MM.1S (cell line): ENCODE measurements around the gene KDM4F.

Experiments
- DNase-seq: peaks from one replicate; pipeline ENCODE4 v3.0.0-alpha.2; 2015
- H2AFZ ChIP-seq: fragments of 300-600 bp; sonication (generic); 2 replicates; pipeline ENCODE4 v1.6.0; 2016; ENCODE audit warnings: antibody characterized with exemption, low read length
- H3F3A ChIP-seq: fragments of 300-600 bp; sonication (generic); 2 replicates; pipeline ENCODE4 v1.6.1; 2016; ENCODE audit warnings: mild to moderate bottlenecking, antibody characterized with exemption, low read length, moderate library complexity, mixed read lengths; ENCODE audit not compliant: insufficient read depth
- H3K27ac ChIP-seq: fragments of 300-600 bp; sonication (generic); 2 replicates; pipeline ENCODE4 v1.5.1; 2016; ENCODE audit warnings: mild to moderate bottlenecking, low read length
- H3K27me3 ChIP-seq: fragments of 300-600 bp; sonication (generic); replicated peaks from 2 replicates; pipeline ENCODE4 v1.6.0; 2016; ENCODE audit warnings: low read length; ENCODE audit not compliant: insufficient read depth
- H3K36me3 ChIP-seq: fragments of 300-600 bp; sonication (generic); replicated peaks from 2 replicates; pipeline ENCODE4 v1.6.1; 2016; ENCODE audit warnings: mild to moderate bottlenecking, low read length, mixed read lengths; ENCODE audit not compliant: insufficient read depth
- H3K4me1 ChIP-seq: fragments of 300-600 bp; sonication (generic); 2 replicates; pipeline ENCODE4 v1.6.1; 2016; ENCODE audit warnings: low read length, mixed read lengths
- H3K4me2 ChIP-seq: fragments of 300-600 bp; sonication (generic); 2 replicates; pipeline ENCODE4 v1.6.0; 2016; ENCODE audit warnings: low read depth, low read length
- H3K4me3 ChIP-seq: fragments of 300-600 bp; sonication (generic); 2 replicates; pipeline ENCODE4 v1.5.1; 2016; ENCODE audit warnings: low read length, mixed read lengths
- H3K79me2 ChIP-seq: fragments of 300-600 bp; sonication (generic); 2 replicates; pipeline ENCODE4 v1.6.1; 2016; ENCODE audit warnings: mixed run types, low read length, mixed read lengths
- H3K9ac ChIP-seq: fragments of 300-600 bp; sonication (generic); 2 replicates; pipeline ENCODE4 v1.6.1; 2016; ENCODE audit warnings: low read length, mixed read lengths
- H3K9me2 ChIP-seq: fragments of 300-600 bp; sonication (generic); replicated peaks from 2 replicates; pipeline ENCODE4 v1.6.1; 2016; ENCODE audit warnings: mild to moderate bottlenecking, low read length, mixed read lengths; ENCODE audit not compliant: insufficient read depth
- H3K9me3 ChIP-seq: fragments of 300-600 bp; sonication (generic); replicated peaks from 2 replicates; pipeline ENCODE4 v1.6.1; 2016; ENCODE audit warnings: mild to moderate bottlenecking, low read length, mixed read lengths; ENCODE audit not compliant: insufficient read depth
- H4K20me1 ChIP-seq: fragments of 300-600 bp; sonication (generic); 2 replicates; pipeline ENCODE4 v1.6.1; 2016; ENCODE audit warnings: mild to moderate bottlenecking, low read length, moderate library complexity, mixed read lengths; ENCODE audit not compliant: insufficient read depth
- EZH2 ChIP-seq: fragments of 300-600 bp; sonication (generic); optimal IDR thresholded peaks from 2 replicates; pipeline ENCODE3; 2017; ENCODE audit warnings: low read depth, mild to moderate bottlenecking, antibody characterized with exemption, low read length, mixed read lengths
- EZH2phosphoT487 ChIP-seq: fragments of 300-600 bp; sonication (generic); IDR thresholded peaks from 2 replicates; pipeline ENCODE4 v1.6.1; 2018; ENCODE audit warnings: antibody characterized with exemption, low read length
- TF ChIP-seq, protein P1 (sequence below): fragments of 300-600 bp; sonication (generic); IDR thresholded peaks from 2 replicates; pipeline ENCODE4 v1.5.1; 2016; ENCODE audit warnings: antibody characterized with exemption, low read length, mixed read lengths

Gene KDM4F

DNA sequence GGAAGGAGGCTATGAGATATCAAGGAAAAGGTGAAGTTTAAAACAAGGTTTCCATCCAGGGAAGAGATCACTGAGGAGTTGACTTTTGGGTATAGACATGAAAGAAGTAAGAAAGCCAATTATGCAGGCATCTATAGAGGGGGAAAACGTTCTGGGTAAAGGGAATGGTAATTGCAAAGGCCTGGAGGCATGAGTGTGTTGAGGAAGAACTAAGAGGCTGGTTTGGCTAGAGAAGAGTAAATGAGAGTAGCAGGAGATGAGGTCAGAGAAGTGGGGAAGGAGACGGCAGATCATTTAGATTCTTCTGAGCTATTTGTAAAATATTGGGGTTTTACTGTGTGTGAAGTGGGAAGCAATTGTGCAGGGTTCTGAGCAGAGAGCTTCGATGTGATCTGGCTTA is 48.0 kb downstream of the KDM4F start:
- no peak for DNase-seq
- no peaks in the 10 kb centered on the region for H3F3A ChIP-seq
- H3K36me3 ChIP-seq: no peaks in the 10 kb centered on the region
- H3K4me3 ChIP-seq: no peak overlapping the region
- H3K9me2 ChIP-seq: no peaks in the 10 kb centered on the region
- no peak overlapping the region for H3K27ac ChIP-seq
- H3K27me3 ChIP-seq: 0 out of 2 replicates have a peak, but pooled peaks cover 3% of the 10 kb centered on the region
- H3K4me2 ChIP-seq: no peak overlapping the region
- H3K9ac ChIP-seq: no peak overlapping the region
- H3K9me3 ChIP-seq: no peaks in the 10 kb centered on the region
- no peak overlapping the region for H2AFZ ChIP-seq
- H3K79me2 ChIP-seq: no peaks in the 10 kb centered on the region
- no peaks in the 10 kb centered on the region; the same call in 1 of the 2 replicates for H4K20me1 ChIP-seq
- TF ChIP-seq EZH2 (no peak), EZH2phosphoT487 (no peak)
- TF ChIP-seq, protein P1, sequence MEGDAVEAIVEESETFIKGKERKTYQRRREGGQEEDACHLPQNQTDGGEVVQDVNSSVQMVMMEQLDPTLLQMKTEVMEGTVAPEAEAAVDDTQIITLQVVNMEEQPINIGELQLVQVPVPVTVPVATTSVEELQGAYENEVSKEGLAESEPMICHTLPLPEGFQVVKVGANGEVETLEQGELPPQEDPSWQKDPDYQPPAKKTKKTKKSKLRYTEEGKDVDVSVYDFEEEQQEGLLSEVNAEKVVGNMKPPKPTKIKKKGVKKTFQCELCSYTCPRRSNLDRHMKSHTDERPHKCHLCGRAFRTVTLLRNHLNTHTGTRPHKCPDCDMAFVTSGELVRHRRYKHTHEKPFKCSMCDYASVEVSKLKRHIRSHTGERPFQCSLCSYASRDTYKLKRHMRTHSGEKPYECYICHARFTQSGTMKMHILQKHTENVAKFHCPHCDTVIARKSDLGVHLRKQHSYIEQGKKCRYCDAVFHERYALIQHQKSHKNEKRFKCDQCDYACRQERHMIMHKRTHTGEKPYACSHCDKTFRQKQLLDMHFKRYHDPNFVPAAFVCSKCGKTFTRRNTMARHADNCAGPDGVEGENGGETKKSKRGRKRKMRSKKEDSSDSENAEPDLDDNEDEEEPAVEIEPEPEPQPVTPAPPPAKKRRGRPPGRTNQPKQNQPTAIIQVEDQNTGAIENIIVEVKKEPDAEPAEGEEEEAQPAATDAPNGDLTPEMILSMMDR: no peak
- peaks cover 13% of the 10 kb centered on the region for H3K4me1 ChIP-seq

DNA sequence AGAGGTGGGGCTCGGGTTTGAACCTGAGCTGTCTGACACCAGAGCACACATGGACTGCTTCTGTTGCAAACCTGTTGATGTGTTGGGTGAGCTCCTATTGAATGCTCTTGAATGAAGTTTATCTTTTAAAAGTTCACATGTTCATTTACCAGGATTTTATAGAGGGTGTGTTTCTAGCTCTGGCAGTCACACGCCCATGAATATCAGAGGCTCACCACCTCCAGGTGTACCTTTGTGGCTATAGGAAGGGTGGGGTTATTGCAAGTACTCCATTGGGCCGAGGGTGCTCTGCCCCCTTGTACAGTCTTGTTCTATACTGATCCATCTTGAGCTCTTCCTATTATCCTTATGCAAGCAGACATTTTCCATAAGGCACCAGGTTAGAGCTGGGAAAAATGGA is 49.6 kb downstream of the KDM4F start:
- Histone ChIP-seq H4K20me1 (no peaks in the 10 kb centered on the region; the same call in 1 of the 2 replicates), H3K4me2 (no peak overlapping the region), H3K36me3 (no peaks in the 10 kb centered on the region), H3K9me2 (no peaks in the 10 kb centered on the region), H3K27me3 (0 out of 2 replicates have a peak, but pooled peaks cover 3% of the 10 kb centered on the region), H3K4me3 (no peak overlapping the region), H3K4me1 (peaks cover 5% of the 10 kb centered on the region; the same call in 1 of the 2 replicates), H3K9ac (no peak overlapping the region), H3K9me3 (no peaks in the 10 kb centered on the region), H3K79me2 (no peaks in the 10 kb centered on the region), H3F3A (no peaks in the 10 kb centered on the region), H2AFZ (no peak overlapping the region), H3K27ac (no peak overlapping the region)
- TF ChIP-seq, protein P1: no peak
- TF ChIP-seq EZH2phosphoT487 (no peak), EZH2 (no peak)
- no peak for DNase-seq

- Histone ChIP-seq H3K79me2 (no peaks in the 10 kb centered on the region), H3K9ac (no peak overlapping the region), H3K36me3 (no peaks in the 10 kb centered on the region), H4K20me1 (no peaks in the 10 kb centered on the region; the same call in 1 of the 2 replicates), H3K4me2 (no peak overlapping the region), H3K4me1 (peaks cover 5% of the 10 kb centered on the region; the same call in 1 of the 2 replicates), H3K27ac (no peak overlapping the region), H2AFZ (no peak overlapping the region), H3F3A (no peaks in the 10 kb centered on the region), H3K9me3 (no peaks in the 10 kb centered on the region), H3K9me2 (no peaks in the 10 kb centered on the region), H3K4me3 (no peak overlapping the region), H3K27me3 (no peaks in the 10 kb centered on the region)
- no peak for DNase-seq
- TF ChIP-seq EZH2 (no peak), EZH2phosphoT487 (no peak)
- TF ChIP-seq, protein P1: no peak
Measured at GRCh38 chr11:95100191-95100648, 51.0 kb downstream of the KDM4F start.
